ENCODE measurements around the gene ST3GAL6. TPM values are rescaled to one million over a fixed set of nuclear protein-coding genes. Genes with fewer than 3 reads are reported as not detected.
A peak's percentile ranks its signal among the peaks of the same experiment; 100 is the strongest.

Gene ST3GAL6
- total and polyA plus RNA-seq, 2 donors (not counting 3 experiments of a cell fraction or from before 2014, with no cell fraction given), result 13.2 to 35.9 TPM

DNA sequence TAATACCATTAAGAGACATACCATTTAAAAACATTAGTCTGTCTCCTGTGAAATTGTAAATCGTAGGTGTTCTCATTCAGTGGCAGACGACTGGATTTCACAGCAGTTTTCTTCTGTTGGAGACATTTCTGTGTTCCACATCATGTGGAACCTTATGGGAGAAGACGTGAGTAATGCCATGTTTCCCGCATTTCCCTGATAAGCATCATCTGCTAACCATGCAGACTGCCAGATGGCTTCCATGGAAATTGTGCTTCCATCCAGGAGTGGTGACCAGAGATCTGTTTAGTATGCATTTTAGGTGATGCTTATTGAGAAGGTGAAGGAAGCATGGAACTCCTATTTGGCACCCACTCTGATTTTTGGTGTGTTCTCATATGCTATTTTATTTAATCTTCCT lies 28.4 kb upstream of the ST3GAL6 start:
- DNase-seq (ENCODE audit: low read depth, low spot score) (peak; percentile 74), FAIRE-seq (peak; percentile 50)
- Histone ChIP-seq H4K20me1 (replicated peaks; ENCODE audit: control insufficient read depth, extremely low read depth, insufficient read depth, low read length) (no peaks in the 10 kb centered on the region), H3K9me1 (replicated peaks; ENCODE audit: control insufficient read depth, extremely low read depth, insufficient read depth, low read length) (no peaks in the 10 kb centered on the region), H3K27ac (ENCODE audit: insufficient read depth, low read depth, low read length) (peak overlapping the region; percentile 92), H3K4me3 (replicated peaks in 1 of 3; ENCODE audit: insufficient read depth in 1 of 3, low read depth in 1 of 3, low read length in 3 of 3) (peak overlapping the region in 1 of 3 experiments; percentile 96), H3K79me2 (ENCODE audit: control insufficient read depth, insufficient read depth, low read length) (peaks cover 61% of the 10 kb centered on the region), H3K27me3 (ENCODE audit: control insufficient read depth in 2 of 2, insufficient read depth in 2 of 2, low read length in 2 of 2) (no peaks in the 10 kb centered on the region), H3K9me3 (replicated peaks; ENCODE audit: control insufficient read depth, insufficient read depth, low read length) (no peaks in the 10 kb centered on the region), H3K4me2 (ENCODE audit: insufficient read depth, low read length) (peak overlapping the region; percentile 95), H3K9ac (replicated peaks; ENCODE audit: extremely low read depth, insufficient read depth, low read length) (peak overlapping the region; percentile 98), H3K4me1 (ENCODE audit: control insufficient read depth, extremely low read depth, insufficient read depth, low read length) (peaks cover 48% of the 10 kb centered on the region), H3K36me3 (ENCODE audit: control insufficient read depth in 2 of 2, extremely low read depth in 1 of 2, insufficient read depth in 2 of 2, low read length in 2 of 2) (no peaks in the 10 kb centered on the region), H2AFZ (ENCODE audit: low read depth, low read length) (no peak overlapping the region)
- intact Hi-C loops (cut with micrococcal nuclease), result loop anchor here (1.0 to 5.0 kb wide), 4 partner anchors 37 to 243 kb away; no protein-coding TSS in a partner anchor
- CTCF ChIA-PET, result interaction anchor here (0.6 to 6.7 kb wide), 5 partner anchors 29 to 133 kb away, joined by 3 to 29 read pairs (median 4); no protein-coding TSS in a partner anchor
- TSS peak; percentile 10 for BruUV-seq (replicated peaks)
- dilution Hi-C loops (cut with MboI; ENCODE audit: extremely low pct_ligation_motif_present, low sequenced_read_pairs), result no loop called here
- no peak for TF ChIP-seq EZH2 (IDR thresholded peaks at IDR 0.05; ENCODE audit: borderline replicate concordance, low read depth, low read length, severe bottlenecking)
- TF ChIP-seq POLR2A (IDR thresholded peaks at IDR 0.05; ENCODE audit: low read depth, low read length), result no peak
- no peak for TF ChIP-seq POLR2AphosphoS5 (IDR thresholded peaks at IDR 0.05; ENCODE audit: insufficient read depth, low read depth, low read length)
- TF ChIP-seq GATA2 (IDR thresholded peaks at IDR 0.05; ENCODE audit: insufficient read depth, insufficient read length, low read depth, low read length), result peak; percentile 93
- TF ChIP-seq, protein P1, sequence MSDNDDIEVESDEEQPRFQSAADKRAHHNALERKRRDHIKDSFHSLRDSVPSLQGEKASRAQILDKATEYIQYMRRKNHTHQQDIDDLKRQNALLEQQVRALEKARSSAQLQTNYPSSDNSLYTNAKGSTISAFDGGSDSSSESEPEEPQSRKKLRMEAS (IDR thresholded peaks at IDR 0.05; ENCODE audit: insufficient read depth, insufficient read length), result peak; percentile 67
- peak; percentile 52 for TF ChIP-seq JUN (IDR thresholded peaks at IDR 0.05; ENCODE audit: borderline replicate concordance, insufficient read depth, insufficient read length, low read depth)
- peak; percentile 44 for TF ChIP-seq FOS (IDR thresholded peaks at IDR 0.05; ENCODE audit: borderline replicate concordance, insufficient read depth, low read length)
- POLR2A ChIA-PET, result no interaction called here

DNA sequence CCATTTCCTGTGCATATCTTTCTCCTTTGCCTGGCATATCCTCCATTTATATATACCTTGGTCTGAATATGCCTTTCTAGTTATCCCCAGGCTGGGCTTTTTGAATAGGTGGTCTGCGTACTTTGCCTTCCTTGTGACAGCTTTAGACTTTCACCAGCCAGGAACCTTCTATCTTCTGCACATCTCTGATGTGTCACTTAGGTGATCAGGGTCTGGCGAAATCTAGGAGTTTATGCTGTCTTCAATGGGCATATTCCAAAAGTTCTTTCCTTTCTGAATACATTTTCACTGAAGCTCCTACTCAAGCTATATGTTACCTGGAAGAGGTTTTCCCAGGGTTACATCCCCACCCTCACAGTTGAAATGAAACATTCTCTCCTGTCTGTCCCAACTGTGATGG lies 27.8 kb upstream of the ST3GAL6 start:
- dilution Hi-C loops (cut with MboI; ENCODE audit: extremely low pct_ligation_motif_present, low sequenced_read_pairs) (no loop called here), intact Hi-C loops (cut with micrococcal nuclease) (loop anchor here (2.0 kb wide), 1 partner anchor 72 kb away; no protein-coding TSS in a partner anchor)
- TF ChIP-seq JUN (IDR thresholded peaks at IDR 0.05; ENCODE audit: borderline replicate concordance, insufficient read depth, insufficient read length, low read depth), result no peak
- no peak for TF ChIP-seq POLR2A (IDR thresholded peaks at IDR 0.05; ENCODE audit: low read depth, low read length)
- no peak for TF ChIP-seq GATA2 (IDR thresholded peaks at IDR 0.05; ENCODE audit: insufficient read depth, insufficient read length, low read depth, low read length)
- TF ChIP-seq FOS (IDR thresholded peaks at IDR 0.05; ENCODE audit: borderline replicate concordance, insufficient read depth, low read length), result no peak
- TF ChIP-seq, protein P2, sequence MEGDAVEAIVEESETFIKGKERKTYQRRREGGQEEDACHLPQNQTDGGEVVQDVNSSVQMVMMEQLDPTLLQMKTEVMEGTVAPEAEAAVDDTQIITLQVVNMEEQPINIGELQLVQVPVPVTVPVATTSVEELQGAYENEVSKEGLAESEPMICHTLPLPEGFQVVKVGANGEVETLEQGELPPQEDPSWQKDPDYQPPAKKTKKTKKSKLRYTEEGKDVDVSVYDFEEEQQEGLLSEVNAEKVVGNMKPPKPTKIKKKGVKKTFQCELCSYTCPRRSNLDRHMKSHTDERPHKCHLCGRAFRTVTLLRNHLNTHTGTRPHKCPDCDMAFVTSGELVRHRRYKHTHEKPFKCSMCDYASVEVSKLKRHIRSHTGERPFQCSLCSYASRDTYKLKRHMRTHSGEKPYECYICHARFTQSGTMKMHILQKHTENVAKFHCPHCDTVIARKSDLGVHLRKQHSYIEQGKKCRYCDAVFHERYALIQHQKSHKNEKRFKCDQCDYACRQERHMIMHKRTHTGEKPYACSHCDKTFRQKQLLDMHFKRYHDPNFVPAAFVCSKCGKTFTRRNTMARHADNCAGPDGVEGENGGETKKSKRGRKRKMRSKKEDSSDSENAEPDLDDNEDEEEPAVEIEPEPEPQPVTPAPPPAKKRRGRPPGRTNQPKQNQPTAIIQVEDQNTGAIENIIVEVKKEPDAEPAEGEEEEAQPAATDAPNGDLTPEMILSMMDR (IDR thresholded peaks at IDR 0.05; ENCODE audit: extremely low read depth in 1 of 2, insufficient read depth in 1 of 2, low read depth in 1 of 2, low read length in 2 of 2), result no peak
- no peak for TF ChIP-seq MYC (IDR thresholded peaks at IDR 0.05; ENCODE audit: low read depth, low read length)
- no peaks in the 10 kb centered on the region for H3K9me3 ChIP-seq (replicated peaks; ENCODE audit: control insufficient read depth, insufficient read depth, low read length)
- peak overlapping the region; percentile 95 for H3K4me2 ChIP-seq (ENCODE audit: insufficient read depth, low read length)
- H3K9me1 ChIP-seq (replicated peaks; ENCODE audit: control insufficient read depth, extremely low read depth, insufficient read depth, low read length), result no peaks in the 10 kb centered on the region
- H3K36me3 ChIP-seq (ENCODE audit: control insufficient read depth in 2 of 2, extremely low read depth in 1 of 2, insufficient read depth in 2 of 2, low read length in 2 of 2), result no peaks in the 10 kb centered on the region
- H2AFZ ChIP-seq (ENCODE audit: low read depth, low read length), result no peak overlapping the region
- H3K4me1 ChIP-seq (ENCODE audit: control insufficient read depth, extremely low read depth, insufficient read depth, low read length), result peaks cover 44% of the 10 kb centered on the region
- H3K9ac ChIP-seq (replicated peaks; ENCODE audit: extremely low read depth, insufficient read depth, low read length), result no peak overlapping the region
- peaks cover 62% of the 10 kb centered on the region for H3K79me2 ChIP-seq (ENCODE audit: control insufficient read depth, insufficient read depth, low read length)
- FAIRE-seq (no peak), DNase-seq (ENCODE audit: low read depth, low spot score) (no peak)
- no peak overlapping the region for H3K27ac ChIP-seq (ENCODE audit: insufficient read depth, low read depth, low read length)
- no peaks in the 10 kb centered on the region for H3K27me3 ChIP-seq (ENCODE audit: control insufficient read depth in 2 of 2, insufficient read depth in 2 of 2, low read length in 2 of 2)
- BruUV-seq (replicated peaks), result no TSS peak
- no peak overlapping the region for H3K4me3 ChIP-seq (replicated peaks in 1 of 3; ENCODE audit: insufficient read depth in 1 of 3, low read depth in 1 of 3, low read length in 3 of 3)
- ChIA-PET CTCF (interaction anchor here (1.3 to 6.7 kb wide), 2 partner anchors 43 to 133 kb away, joined by 4 to 29 read pairs; no protein-coding TSS in a partner anchor), POLR2A (no interaction called here)
- H4K20me1 ChIP-seq (replicated peaks; ENCODE audit: control insufficient read depth, extremely low read depth, insufficient read depth, low read length), result no peaks in the 10 kb centered on the region

Measured in endothelial cell of umbilical vein (primary cell).